Mucosa of descending colon (tissue), 3 donors: ENCODE results near the gene OSBP. TPM values are rescaled to one million over a fixed set of nuclear protein-coding genes. Genes with fewer than 3 reads are reported as not detected.

Source experiments
- ATAC-seq: fragments of 200-7000 bp; cut with Tn5 transposase; one replicate; pipeline ENCODE4 v1.9.1; 2020; ENCODE audit warnings: mild to moderate bottlenecking, moderate library complexity
- DNase-seq, 3 donors: peaks; one replicate each; pipeline ENCODE4 v3.0.0-alpha.2; 2020
- H3K36me3 ChIP-seq: fragments of 200-600 bp; one replicate; pipeline ENCODE4 v1.8.0; 2021; ENCODE audit warnings: low read depth, mild to moderate bottlenecking
- H3K4me1 ChIP-seq: fragments of 200-600 bp; one replicate; pipeline ENCODE4 v1.8.0; 2021; ENCODE audit warnings: low read depth, mild to moderate bottlenecking
- H3K4me3 ChIP-seq: fragments of 200-600 bp; one replicate; pipeline ENCODE4 v1.8.0; 2021; ENCODE audit warnings: mild to moderate bottlenecking
- H3K9me3 ChIP-seq: fragments of 200-600 bp; one replicate; pipeline ENCODE4 v1.8.0; 2021; ENCODE audit warnings: mild to moderate bottlenecking
- CTCF ChIP-seq: fragments of 200-600 bp; IDR thresholded peaks from one replicate; pipeline ENCODE4 v1.8.0; 2022; ENCODE audit warnings: antibody characterized with exemption, mild to moderate bottlenecking
- intact Hi-C, 2 donors: fragments of 100-400 bp; cut with DNase I in 1 of 2; cut with micrococcal nuclease in 1 of 2; formaldehyde crosslinking; loops; one replicate each; pipeline versions ENCODE4 v1.11.0 to v1.11.1; 2022; cut with DNase I, micrococcal nuclease
- total RNA-seq, 3 donors: library from RNA; stranded (reverse); fragmentation: NEBNext Ultra II Directional in 2 of 3; extraction: Animal tissue kit (Norgen Biotek cat#: 25700) in 2 of 3; gene quantifications; one replicate each; pipeline versions ENCODE4 v1.2.1 to v1.2.4, GENCODE V29; 2021 to 2023
- donor health status: DM: no; HTN: no; CAD: no; lungs with moderate emphysema.
- donor health status: DM: no; HTN: no; CAD: no.
- donor health status: DM: no; HTN: yes; CAD: no.

OSBP gene
- total RNA-seq, 3 donors from 2014 or later = 55.0 to 57.8 (median 55.9) TPM

GRCh38 chr11:59647245-59647980 is 31.8 kb upstream of the OSBP start:
- Histone ChIP-seq H3K4me1 (no peaks in the 10 kb centered on the region), H3K36me3 (peaks cover 16% of the 10 kb centered on the region), H3K9me3 (no peaks in the 10 kb centered on the region), H3K4me3 (no peak overlapping the region)
- DNase-seq (no peak), ATAC-seq (no peak)
- no peak for TF ChIP-seq CTCF
- intact Hi-C loops = no loop called here

- no peak for ATAC-seq
- Histone ChIP-seq H3K9me3 (no peaks in the 10 kb centered on the region), H3K4me3 (no peak overlapping the region), H3K36me3 (peaks cover 16% of the 10 kb centered on the region), H3K4me1 (no peaks in the 10 kb centered on the region)
- intact Hi-C loops = no loop called here
- TF ChIP-seq CTCF = no peak
- no peak for DNase-seq
Measured at GRCh38 chr11:59644528-59644927, 29.0 kb upstream of the OSBP start.

GRCh38 chr11:59643390-59643789 is 27.8 kb upstream of the OSBP start:
- TF ChIP-seq CTCF = no peak
- peaks cover 21% of the 10 kb centered on the region for H3K36me3 ChIP-seq
- no peaks in the 10 kb centered on the region for H3K9me3 ChIP-seq
- H3K4me1 ChIP-seq = no peaks in the 10 kb centered on the region
- intact Hi-C loops = no loop called here
- ATAC-seq (no peak), DNase-seq (no peak)
- no peak overlapping the region for H3K4me3 ChIP-seq

GRCh38 chr11:59641156-59641555 is 25.6 kb upstream of the OSBP start:
- no peak for TF ChIP-seq CTCF
- ATAC-seq (peak; percentile 33), DNase-seq (no peak)
- Histone ChIP-seq H3K36me3 (peaks cover 20% of the 10 kb centered on the region), H3K4me1 (no peaks in the 10 kb centered on the region), H3K9me3 (no peaks in the 10 kb centered on the region), H3K4me3 (no peak overlapping the region)
- intact Hi-C loops = no loop called here

GRCh38 chr11:59630493-59630892 is 14.9 kb upstream of the OSBP start:
- no peak for TF ChIP-seq CTCF
- Histone ChIP-seq H3K4me1 (no peaks in the 10 kb centered on the region), H3K9me3 (no peaks in the 10 kb centered on the region), H3K36me3 (no peaks in the 10 kb centered on the region), H3K4me3 (no peak overlapping the region)
- DNase-seq (no peak), ATAC-seq (no peak)
- intact Hi-C loops = no loop called here
